Activated CD4-positive, CD25-positive, alpha-beta regulatory T cell treated with anti-CD3 and anti-CD28 coated beads, Interleukin-2, amount 50 U/mL, for 72 hours (primary cell): Measurements from ENCODE around the gene TAAR8.
"Not testable (repeated sequence)": the region's sequence is repeated elsewhere in the genome, so short reads cannot be mapped to it uniquely, and the experiment has no call there.

Experiments
- DNase-seq: peaks from one replicate; pipeline ENCODE4 v3.0.0; 2021

TAAR8 gene

DNA sequence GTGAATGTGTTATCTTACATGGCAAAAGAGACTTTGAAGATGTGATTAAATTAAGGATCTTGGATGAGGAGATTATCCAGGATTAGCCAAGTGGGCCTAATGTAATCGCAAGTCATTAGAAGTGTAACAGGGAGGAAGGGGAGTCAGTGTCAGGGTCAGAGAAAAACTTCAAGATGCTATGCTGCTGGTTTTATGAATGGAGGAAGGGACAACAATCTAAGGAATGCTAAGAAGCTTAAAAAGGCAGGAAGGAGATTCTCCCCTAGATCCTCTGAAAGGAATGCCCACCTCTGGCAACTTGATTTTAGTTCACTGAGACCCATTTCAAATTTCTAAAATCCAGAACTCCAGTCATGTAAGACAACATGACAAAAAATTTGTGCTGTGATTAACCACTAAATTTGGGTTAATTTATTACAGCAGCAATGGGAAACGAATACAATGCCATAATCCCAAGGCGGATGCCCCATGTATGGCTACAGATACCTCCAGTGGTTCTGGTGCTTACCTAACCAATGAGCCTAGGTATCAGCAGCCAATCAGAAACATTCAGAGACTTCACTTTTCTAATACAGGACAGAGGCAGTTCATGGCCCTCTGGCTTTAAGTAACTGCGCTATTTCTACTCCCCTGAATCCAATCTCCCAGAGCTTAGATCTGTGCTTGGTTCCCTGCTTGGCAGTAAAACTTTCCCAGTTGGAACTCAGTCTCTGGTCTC lies 3.6 kb upstream of the TAAR8 start:
- DNase-seq: no peak

DNA sequence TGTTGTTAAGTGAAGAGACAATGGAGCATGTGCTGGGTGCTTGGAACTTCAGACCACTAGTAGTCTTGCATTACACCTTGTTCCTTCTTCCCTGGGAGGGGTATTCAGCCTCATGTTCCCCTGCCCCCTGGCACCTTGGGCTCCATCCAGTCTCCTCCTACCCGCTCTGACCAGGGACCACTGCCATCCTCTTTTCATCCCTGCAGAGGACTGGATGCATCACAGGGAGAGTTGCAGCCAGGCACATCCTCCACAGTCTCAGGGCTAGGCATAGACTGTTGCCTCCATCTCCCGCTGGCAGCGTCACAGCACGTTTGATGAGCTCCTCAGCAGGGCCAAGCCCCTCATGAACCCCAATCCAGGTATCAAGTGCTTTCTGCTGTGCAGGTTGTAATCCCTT lies 1.3 kb upstream of the TAAR8 start:
- no peak for DNase-seq

DNA sequence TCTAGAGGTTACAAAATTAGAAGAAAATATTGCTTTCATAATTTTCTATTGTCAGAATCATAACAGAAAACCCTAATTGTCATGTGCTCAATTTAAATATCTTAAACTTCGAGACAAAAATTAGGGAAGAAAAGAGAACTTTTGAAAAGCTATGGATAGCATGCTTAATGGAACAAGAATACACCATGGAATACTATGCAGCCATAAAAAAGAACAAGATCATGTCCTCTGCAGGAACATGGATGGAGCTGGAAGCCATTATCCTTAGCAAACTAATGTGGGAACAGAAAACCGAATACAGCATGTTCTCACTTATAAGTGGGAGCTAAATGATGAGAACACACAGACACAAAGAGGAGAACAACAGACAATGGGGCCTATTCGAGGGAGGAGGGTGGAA lies 7.6 kb downstream of the TAAR8 start:
- not testable (repeated sequence) for DNase-seq

DNA sequence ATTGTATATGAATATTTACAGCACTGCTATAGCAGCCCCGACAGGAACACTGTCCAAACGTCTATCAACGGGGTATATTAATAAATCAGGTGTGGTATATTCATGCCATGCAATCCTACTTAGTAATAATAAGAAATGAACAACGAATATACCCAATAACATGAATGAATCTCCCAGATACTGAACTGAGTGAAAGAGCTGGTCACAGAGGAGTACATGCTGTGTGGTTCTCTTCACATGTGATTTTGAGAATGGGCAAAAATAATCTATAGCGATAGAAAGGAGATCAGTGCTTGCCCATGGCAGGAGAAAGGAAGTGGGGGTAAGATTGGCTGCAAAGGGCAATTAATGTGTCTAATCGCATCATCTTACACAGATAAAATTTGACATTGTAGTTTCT lies 13.9 kb downstream of the TAAR8 start:
- no peak for DNase-seq

DNA sequence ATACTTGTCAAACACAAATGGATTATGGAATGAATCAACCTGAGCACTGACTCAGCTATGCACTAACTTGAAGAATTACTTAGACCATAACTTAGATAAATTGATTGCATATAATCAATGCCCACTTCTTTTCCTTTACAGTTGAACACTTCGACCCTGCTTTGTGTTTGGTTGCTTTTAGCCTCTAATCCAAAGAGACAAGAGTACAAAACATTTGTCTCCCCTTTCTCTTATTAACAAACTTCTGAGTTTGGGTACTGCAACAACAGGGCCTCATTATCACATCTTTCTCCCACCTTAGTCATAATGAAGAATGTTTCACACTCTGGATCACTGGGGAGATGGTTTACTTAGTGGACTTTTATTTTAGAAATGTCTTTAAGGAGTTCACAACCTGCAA lies 15.1 kb downstream of the TAAR8 start:
- no peak for DNase-seq

DNA sequence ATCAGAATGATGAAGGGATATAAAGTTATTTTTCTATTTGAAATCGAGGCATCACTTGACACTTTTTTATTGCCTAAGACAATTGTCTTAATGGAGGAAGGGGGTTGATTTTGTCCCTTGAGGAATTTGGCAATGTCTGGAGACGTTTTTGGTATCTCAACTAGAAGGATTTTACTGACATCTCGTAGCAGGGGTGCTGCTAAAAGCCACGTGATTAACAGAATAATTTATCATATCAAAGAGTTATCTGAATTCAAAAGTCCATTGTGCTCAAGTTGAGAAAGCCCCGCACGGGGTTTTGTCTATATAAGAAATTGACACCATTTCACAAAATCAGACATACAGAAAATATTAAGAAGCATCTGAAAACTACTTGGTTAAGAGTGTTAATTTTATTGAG lies 16.1 kb downstream of the TAAR8 start:
- no peak for DNase-seq

DNA sequence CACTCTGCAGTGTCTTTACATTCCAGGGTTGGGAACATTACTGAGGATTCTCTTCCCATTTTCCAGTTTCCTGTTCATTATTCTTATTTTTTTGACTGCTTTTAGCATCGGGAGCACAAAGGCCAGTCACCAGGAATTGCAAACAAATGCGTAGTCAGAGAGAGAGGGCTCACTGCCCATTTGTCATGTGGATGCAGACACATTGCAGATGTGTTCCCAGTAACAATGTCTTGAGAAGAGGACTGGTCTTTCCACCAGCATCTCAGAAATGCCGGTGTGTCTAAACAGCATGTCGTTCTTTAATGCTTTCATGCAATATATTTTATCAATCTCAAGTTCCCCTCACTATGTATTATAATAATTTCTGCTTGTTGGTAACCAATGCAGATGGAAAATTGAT lies 16.7 kb downstream of the TAAR8 start:
- DNase-seq: no peak

DNA sequence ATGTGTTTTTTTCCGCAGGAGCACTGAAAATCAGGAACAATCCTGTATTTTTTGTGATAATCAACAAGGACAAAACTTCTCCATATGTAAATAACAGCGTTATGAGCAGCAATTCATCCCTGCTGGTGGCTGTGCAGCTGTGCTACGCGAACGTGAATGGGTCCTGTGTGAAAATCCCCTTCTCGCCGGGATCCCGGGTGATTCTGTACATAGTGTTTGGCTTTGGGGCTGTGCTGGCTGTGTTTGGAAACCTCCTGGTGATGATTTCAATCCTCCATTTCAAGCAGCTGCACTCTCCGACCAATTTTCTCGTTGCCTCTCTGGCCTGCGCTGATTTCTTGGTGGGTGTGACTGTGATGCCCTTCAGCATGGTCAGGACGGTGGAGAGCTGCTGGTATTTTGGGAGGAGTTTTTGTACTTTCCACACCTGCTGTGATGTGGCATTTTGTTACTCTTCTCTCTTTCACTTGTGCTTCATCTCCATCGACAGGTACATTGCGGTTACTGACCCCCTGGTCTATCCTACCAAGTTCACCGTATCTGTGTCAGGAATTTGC lies 17.8 kb downstream of the TAAR8 start, which contains the start of gene TAAR6:
Gene TAAR6 (plus strand): TSS at position 102 of the 557 bp plus-strand sequence. CDS start 0 bp downstream, at position 102.
- DNase-seq: no peak

DNA sequence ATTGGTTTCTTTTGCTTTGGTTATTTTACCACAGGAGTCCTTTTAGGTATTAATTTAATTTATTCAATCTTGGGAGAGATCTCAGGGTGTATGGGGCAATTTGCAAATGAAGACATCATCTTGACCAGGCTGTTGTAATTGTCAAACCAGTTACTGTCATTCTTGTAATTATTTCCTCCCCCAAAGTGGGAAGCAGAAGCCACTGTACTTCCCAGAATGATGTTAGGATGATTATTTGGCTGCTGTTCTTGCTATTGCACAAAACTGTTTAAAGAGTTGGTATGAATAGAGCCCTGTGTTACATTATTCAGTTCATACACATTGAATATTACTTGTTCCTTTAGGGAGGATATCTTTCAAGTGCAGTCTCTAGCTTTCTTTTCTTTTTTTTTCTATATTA lies 19.3 kb downstream of the TAAR8 start:
- no peak for DNase-seq

DNA sequence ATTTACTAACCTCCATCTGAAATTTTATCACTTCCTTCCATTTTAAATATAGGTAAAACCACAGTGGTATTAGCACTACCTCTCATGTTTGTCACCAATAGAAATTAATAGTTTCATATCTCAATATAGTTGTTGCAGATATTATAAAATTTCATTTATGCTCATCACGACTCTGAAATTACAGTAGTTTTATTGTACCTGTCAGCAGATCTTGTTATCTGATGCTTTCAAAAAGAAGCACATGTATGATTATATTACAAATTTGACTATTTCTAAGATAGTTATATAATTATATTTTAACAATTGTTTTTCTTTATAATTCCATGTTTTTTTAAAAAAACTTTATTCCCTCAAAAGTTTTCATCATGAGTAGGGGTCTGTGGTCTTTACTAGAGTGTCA lies 32.2 kb downstream of the TAAR8 start:
- no peak for DNase-seq

DNA sequence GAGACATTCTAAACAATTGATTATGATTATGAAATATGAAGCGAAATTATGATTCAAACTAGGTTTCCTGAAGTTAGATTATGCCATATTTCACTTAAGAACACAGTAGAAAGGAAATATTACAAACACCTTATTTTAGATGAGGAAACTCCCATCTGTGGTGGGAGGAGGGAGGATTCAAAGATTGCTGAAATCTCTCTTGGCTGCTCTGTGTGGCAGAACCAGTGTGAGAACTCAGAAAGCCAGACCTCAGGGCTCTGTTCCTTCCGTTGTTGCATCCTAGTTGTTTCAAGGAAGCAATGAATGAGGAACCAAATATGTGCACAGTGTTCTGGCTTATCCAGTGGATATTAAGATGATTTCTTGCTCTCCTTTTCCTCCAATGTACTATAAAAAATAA lies 35.0 kb downstream of the TAAR8 start:
- no peak for DNase-seq

DNA sequence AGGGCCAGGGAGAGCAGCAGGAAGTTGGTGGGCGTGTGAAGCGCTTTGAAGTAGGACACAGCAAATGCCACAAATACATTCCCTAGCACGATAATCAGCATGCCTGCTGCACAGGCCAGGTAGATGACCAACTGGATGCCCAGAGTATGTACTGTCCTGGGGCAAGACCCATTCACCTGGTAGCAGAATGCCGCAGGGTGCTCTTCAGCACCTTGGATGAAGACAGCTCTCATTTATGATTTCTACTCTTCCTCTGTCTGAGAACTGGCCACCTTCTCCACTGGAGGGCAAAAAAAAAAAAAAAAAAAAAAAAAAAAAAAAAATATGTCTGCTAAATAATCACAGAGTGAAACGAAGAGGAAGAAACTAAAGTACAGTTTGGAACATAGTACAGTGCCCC lies 37.0 kb downstream of the TAAR8 start, which contains the start of gene TAAR5:
Gene TAAR5 (minus strand): TSS at position 288 of the 400 bp plus-strand sequence. CDS start 55 bp downstream, at position 233.
- DNase-seq: no peak

DNA sequence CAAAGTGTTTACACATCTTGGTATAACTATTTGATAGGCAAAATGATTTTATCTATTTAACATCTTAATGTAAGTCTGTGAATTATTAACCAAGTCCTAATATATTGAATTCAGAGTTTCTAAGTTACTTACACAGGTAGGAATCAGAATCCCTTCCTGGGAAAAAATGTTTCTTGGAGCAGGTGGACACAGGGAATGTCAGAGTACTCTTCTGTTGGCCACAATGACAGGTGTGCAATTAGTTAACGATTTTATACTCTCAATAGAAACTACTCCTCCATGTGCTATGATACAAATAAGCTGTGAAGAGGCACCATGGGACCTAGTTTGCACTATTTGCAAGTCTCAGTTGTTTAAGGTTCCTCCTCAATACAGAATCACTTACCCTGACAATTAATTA lies 37.9 kb downstream of the TAAR8 start:
- DNase-seq: no peak

DNA sequence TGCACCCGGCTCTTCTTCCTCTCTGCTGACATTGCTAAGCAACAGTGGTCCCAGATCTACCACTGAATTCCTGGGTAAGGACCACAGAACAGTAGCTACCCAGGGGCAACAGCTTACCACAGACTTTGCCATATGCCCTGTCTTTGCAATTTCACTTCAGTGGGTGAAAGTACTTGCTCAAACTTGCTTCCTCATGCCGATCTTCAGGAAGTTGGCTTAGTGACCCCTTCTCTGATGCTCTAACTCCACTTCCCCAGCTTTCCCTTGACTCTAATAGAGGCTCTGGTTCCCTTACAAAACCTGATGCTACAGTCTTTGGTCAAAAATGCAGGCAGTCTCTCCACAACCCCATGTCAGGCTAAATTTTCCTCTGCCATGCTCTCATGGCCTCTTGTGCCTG lies 40.4 kb downstream of the TAAR8 start:
- no peak for DNase-seq

DNA sequence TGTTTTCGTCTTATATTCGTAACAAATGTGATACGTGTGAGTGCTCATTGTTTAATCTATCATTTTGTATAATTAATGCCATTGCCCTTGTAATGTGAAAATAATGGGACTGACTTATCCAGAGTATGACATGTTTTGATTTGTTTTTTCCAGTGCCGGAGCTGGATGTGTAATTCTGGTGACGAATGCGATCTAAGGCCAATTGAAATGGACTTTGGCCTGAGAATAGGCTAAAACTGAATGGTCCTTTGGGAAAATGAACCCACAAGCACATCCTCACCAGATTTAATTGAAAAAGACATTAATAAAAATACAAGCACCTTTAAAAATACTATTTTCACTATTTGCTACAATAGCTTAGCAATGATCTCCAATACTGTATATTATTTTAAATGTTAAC lies 43.7 kb downstream of the TAAR8 start:
- DNase-seq: no peak

DNA sequence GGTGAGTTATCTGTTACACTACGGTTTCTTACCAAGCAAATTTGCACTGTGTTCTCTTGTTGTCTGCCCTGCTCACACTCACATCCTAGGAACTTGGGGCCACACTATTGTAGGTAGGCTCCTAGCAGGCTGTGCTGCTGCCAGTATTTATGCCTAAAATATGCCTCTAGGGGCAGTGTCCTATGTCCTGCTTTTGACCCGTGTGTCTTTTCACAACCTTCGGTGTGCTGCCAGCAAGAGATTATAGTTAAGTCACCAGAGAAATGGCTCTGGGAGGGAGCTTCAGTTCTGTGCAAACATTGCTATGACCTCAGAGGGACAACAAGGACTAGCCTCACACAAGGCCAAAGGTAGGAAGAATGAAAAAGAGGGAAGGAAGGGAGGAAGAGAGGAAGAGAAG lies 46.0 kb downstream of the TAAR8 start:
- DNase-seq: no peak

DNA sequence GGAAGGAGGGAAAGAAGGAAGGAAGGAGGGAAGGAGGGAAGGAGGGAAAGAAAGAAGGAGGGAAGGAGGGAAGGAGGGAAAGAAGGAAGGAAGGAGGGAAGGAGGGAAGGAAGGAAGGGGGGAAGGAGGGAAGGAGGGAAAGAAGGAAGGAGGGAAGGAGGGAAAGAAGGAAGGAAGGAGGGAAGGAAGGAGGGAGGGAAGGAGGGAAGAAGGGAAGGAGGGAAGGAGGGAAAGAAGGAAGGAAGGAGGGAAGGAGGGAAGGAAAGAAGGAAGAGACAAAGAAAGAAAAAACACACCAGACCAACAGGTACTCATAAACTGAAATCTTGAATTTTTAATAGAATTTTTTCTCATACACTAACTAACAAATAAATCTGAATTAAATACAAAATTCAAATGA lies 48.4 kb downstream of the TAAR8 start:
- not testable (repeated sequence) for DNase-seq
